OCI-LY3 (cell line): Measurements from ENCODE around the gene BCKDHA.

Source experiments
- H2AFZ ChIP-seq: fragments of 200-600, 300-600 bp; shearing (Covaris generic); 2 replicates; pipeline ENCODE4 v1.6.0; 2014; ENCODE audit warnings: antibody characterized with exemption, low read depth, low read length
- H3K27ac ChIP-seq: fragments of 200-600, 300-600 bp; sonication (generic); 2 replicates; pipeline ENCODE4 v1.5.1; 2014; ENCODE audit warnings: mild to moderate bottlenecking, low read length, moderate library complexity, mixed read lengths
- H3K27me3 ChIP-seq: fragments of 200-600, 300-600 bp; sonication (generic); 2 replicates; pipeline ENCODE4 v1.6.1; 2014; ENCODE audit warnings: low read depth, low read length, mixed read lengths
- H3K36me3 ChIP-seq: fragments of 200-600, 300-600 bp; sonication (generic); replicated peaks from 2 replicates; pipeline ENCODE3; 2014; ENCODE audit warnings: low read depth, low read length, mixed read lengths
- H3K4me1 ChIP-seq: fragments of 300-600, 200-600 bp; sonication (generic); 2 replicates; pipeline ENCODE4 v1.6.1; 2014; ENCODE audit warnings: low read length, mixed read lengths
- H3K4me2 ChIP-seq: fragments of 200-600, 300-600 bp; sonication (generic); 2 replicates; pipeline ENCODE4 v1.6.1; 2014; ENCODE audit warnings: low read length, mixed read lengths
- H3K4me3 ChIP-seq: fragments of 300-600, 200-600 bp; sonication (generic); 2 replicates; pipeline ENCODE4 v1.5.1; 2014; ENCODE audit warnings: antibody characterized with exemption, mild to moderate bottlenecking, low read length, moderate library complexity
- H3K79me2 ChIP-seq: fragments of 300-600, 200-600 bp; shearing (Covaris generic); 2 replicates; pipeline ENCODE4 v1.6.1; 2014; ENCODE audit warnings: mild to moderate bottlenecking, low read length, mixed read lengths
- H3K9ac ChIP-seq: fragments of 300-600, 200-600 bp; shearing (Covaris generic); 2 replicates; pipeline ENCODE4 v1.6.0; 2014; ENCODE audit warnings: mild to moderate bottlenecking, low read length, moderate library complexity
- H3K9me3 ChIP-seq: fragments of 200-600, 300-600 bp; shearing (Covaris generic); 2 replicates; pipeline ENCODE4 v1.6.1; 2014; ENCODE audit warnings: low read length, mixed read lengths; ENCODE audit not compliant: insufficient read depth
- H4K20me1 ChIP-seq: fragments of 200-600, 300-600 bp; sonication (generic); 2 replicates; pipeline ENCODE4 v1.6.1; 2016; ENCODE audit warnings: low read length, mixed read lengths; ENCODE audit not compliant: insufficient read depth
- CTCF ChIP-seq: fragments of 200-600, 300-600 bp; sonication (generic); IDR thresholded peaks from 2 replicates; pipeline ENCODE4 v1.5.1; 2014; ENCODE audit warnings: antibody characterized with exemption, low read length, low read depth
- EZH2phosphoT487 ChIP-seq: fragments of 200-600 bp; shearing (Covaris generic); IDR thresholded peaks from 2 replicates; pipeline ENCODE4 v1.6.1; 2018; ENCODE audit warnings: antibody characterized with exemption, mixed run types, low read depth

The BCKDHA gene

GRCh38 chr19:41435936-41436673 lies 38.5 kb downstream of the BCKDHA start:
- H3K27ac ChIP-seq, result no peak overlapping the region
- no peak overlapping the region for H3K4me2 ChIP-seq
- H3K9ac ChIP-seq, result no peak overlapping the region
- H4K20me1 ChIP-seq, result no peaks in the 10 kb centered on the region
- H3K9me3 ChIP-seq, result no peaks in the 10 kb centered on the region
- H3K79me2 ChIP-seq, result peaks cover 20% of the 10 kb centered on the region
- H3K36me3 ChIP-seq, result peaks cover 29% of the 10 kb centered on the region
- no peak overlapping the region for H3K4me3 ChIP-seq
- peaks cover 13% of the 10 kb centered on the region for H3K4me1 ChIP-seq
- TF ChIP-seq CTCF (no peak), EZH2phosphoT487 (no peak)
- H2AFZ ChIP-seq, result no peak overlapping the region
- no peaks in the 10 kb centered on the region for H3K27me3 ChIP-seq

GRCh38 chr19:41436674-41436951 lies 39.0 kb downstream of the BCKDHA start:
- no peak for TF ChIP-seq CTCF
- no peak for TF ChIP-seq EZH2phosphoT487
- Histone ChIP-seq H2AFZ (no peak overlapping the region), H3K4me1 (peaks cover 13% of the 10 kb centered on the region), H3K9ac (no peak overlapping the region), H3K9me3 (no peaks in the 10 kb centered on the region), H3K79me2 (peaks cover 20% of the 10 kb centered on the region), H3K4me2 (no peak overlapping the region), H3K27me3 (no peaks in the 10 kb centered on the region), H4K20me1 (no peaks in the 10 kb centered on the region), H3K4me3 (no peak overlapping the region), H3K27ac (no peak overlapping the region), H3K36me3 (peaks cover 26% of the 10 kb centered on the region)

DNA sequence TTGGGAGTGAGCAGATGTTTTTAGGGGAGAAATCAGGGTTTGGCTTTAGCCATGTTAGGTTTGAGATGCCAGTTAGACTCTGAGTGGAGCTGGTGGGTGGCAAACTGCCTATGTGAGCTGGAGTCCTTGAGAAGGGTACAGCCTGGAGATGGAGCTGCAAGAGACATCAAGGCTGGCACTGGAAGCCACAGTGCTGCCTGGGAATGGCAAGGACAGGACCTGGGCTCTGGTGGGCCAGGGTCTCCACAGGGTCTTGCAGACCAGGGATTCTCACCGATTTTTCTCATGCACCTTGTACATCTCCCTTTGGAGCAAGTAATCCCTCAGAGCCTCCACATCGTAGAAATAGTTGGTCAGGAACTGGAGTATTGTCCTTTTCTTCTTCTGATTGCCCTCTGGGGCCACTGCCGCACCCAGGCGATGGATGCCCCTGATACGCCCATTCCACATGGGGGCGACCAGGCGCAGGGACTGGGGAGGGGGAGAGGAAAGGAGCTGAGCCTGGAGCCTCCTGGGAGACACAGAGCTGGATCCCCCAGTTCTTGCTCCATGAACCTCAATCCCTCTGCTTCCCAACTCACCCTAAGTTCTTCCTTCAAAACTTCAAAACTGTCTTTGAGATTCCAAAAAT lies 40.4 kb downstream of the BCKDHA start:
- H2AFZ ChIP-seq, result no peak overlapping the region
- peaks cover 17% of the 10 kb centered on the region for H3K36me3 ChIP-seq
- no peak overlapping the region for H3K4me2 ChIP-seq
- H3K27me3 ChIP-seq, result no peaks in the 10 kb centered on the region
- TF ChIP-seq CTCF (no peak), EZH2phosphoT487 (no peak)
- no peak overlapping the region for H3K9ac ChIP-seq
- no peak overlapping the region for H3K4me3 ChIP-seq
- peaks cover 20% of the 10 kb centered on the region for H3K79me2 ChIP-seq
- H3K9me3 ChIP-seq, result no peaks in the 10 kb centered on the region
- H3K27ac ChIP-seq, result no peak overlapping the region
- no peaks in the 10 kb centered on the region for H4K20me1 ChIP-seq
- peaks cover 16% of the 10 kb centered on the region for H3K4me1 ChIP-seq

DNA sequence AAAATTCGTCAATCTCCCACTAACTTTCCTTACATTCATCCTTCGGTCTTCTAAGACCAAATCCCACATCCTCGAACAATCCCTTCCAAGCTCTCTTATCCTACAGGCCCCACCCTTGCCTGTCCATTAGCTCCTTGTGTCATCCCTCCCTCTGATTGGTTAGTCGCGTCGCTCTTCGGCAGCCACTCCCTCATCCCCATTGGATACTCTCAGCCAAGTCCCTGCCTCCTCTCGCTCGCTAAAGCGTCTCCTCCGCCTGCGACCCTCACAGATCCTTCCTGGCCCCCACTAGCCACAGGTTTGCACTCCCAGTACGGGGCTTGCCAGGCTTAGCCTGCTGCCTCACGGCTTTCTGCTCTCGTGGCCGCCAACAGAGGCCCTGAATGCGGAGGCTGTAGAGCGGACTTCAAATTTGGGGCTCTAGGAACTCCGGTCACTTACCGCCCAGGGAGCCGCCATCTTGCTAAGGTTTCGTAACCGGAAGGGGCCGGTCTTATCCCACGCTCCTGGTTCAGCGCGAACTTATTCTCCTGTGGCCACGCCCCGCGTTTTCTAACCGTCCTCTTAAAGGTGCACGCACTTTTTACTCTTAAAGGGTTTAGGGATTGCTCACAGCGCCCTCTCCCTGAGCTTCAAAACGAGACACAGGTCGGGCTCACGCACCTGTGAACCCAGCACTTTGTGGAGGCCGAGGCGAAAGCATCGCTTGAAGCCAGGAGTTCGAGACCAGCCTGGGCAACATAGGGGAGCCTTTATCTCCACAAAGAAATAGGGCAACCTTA lies 42.0 kb downstream of the BCKDHA start, which contains the start of gene DMAC2:
DMAC2 (minus strand) TSS at position 472 of the 782 bp plus-strand sequence; CDS start at position 459, 13 bp downstream.
- H3K79me2 ChIP-seq, result peaks cover 20% of the 10 kb centered on the region
- H3K4me1 ChIP-seq, result peaks cover 30% of the 10 kb centered on the region
- H3K4me2 ChIP-seq, result peak within 1 kb of the TSS; percentile 79
- peak within 1 kb of the TSS; percentile 81 for H3K9ac ChIP-seq
- H3K27ac ChIP-seq, result peak within 1 kb of the TSS; percentile 73
- H3K36me3 ChIP-seq, result peaks cover 13% of the 10 kb centered on the region
- H3K4me3 ChIP-seq, result peak within 1 kb of the TSS; percentile 91
- H3K9me3 ChIP-seq, result no peaks in the 10 kb centered on the region
- no peaks in the 10 kb centered on the region for H3K27me3 ChIP-seq
- no peak for TF ChIP-seq EZH2phosphoT487
- peak; percentile 81 for TF ChIP-seq CTCF
- no peaks in the 10 kb centered on the region for H4K20me1 ChIP-seq
- peak within 1 kb of the TSS; percentile 92 for H2AFZ ChIP-seq
